ELR (cell line): ENCODE data around the gene GLCE.
"Not testable (repeated sequence)": the region's sequence is repeated elsewhere in the genome, so short reads cannot be mapped to it uniquely, and the experiment has no call there.

ENCODE experiments used
- DNase-seq: peaks from one replicate; pipeline ENCODE4 v3.0.0-alpha.2; 2015; ENCODE audit warnings: low read depth

The GLCE gene

DNA sequence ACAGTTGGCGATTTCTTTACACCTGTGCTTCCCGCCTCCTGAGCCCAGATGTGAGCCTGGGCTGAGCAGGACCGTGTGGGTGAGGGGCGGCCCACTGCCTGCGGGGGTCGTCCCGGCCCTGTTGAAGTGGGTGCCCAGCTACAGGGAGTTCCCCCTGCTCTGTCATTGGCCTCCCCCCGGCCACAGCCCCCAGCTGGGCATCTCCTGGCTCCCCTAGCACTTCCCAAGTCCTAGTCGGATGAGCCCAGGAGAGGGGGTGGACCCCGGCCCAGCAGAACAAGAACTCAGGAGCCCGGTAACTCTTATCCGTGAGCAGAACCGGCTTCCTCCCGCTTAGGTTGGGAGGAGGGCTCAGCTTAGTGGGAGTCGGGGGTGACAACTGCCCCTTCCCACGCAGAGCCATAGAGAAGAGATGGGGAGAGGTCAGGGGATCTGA lies 139.0 kb downstream of the GLCE start:
- DNase-seq, result no peak

GRCh38 chr15:69299943-69300588 lies 139.6 kb downstream of the GLCE start:
- no peak for DNase-seq

- DNase-seq, result not testable (repeated sequence)
Observed at GRCh38 chr15:69301101-69301500, 140.7 kb downstream of the GLCE start.

DNA sequence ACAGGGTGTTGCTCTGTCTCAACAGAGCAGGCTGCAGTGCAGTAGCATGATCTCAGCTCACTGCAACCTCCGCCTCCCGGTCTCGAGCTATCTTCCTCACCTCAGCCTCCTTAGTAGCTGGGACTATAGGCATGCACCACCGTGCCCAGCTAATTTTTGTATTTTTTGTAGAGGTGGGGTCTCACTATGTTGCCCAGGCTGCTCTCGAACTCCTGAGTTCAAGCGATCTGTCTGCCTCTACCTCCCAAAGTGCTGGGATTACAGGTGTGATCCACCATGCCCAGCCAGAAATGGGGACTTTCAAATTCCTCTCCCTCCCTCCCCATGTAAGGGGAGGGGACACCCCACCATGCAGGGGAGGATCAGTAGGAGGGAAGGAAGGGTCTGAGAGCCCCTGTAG lies 141.7 kb downstream of the GLCE start:
- DNase-seq, result not testable (repeated sequence)

DNA sequence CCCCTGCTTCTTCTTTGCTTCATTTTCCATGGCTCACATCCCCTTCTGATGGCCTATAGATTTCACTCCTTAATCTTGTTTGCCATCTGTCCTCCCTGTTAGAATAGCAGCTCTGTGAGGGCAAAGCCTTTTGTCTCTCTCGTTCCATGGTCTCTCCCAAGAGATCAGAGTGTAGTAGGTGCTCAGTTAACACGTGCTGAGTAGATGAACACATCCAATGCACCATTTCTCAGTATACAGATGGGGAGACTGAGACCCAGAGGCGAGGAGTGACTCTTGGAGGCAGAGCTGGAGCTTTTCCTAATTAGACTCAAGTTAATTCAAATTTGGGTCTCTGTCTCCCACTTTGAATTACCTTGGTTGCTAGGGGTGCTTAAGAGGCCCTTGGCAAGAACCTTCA lies 142.5 kb downstream of the GLCE start:
- no peak for DNase-seq

GRCh38 chr15:69303337-69304181 lies 143.1 kb downstream of the GLCE start:
- DNase-seq, result peak; percentile 23

GRCh38 chr15:69304182-69304545 lies 143.7 kb downstream of the GLCE start:
- DNase-seq, result peak; percentile 85

DNA sequence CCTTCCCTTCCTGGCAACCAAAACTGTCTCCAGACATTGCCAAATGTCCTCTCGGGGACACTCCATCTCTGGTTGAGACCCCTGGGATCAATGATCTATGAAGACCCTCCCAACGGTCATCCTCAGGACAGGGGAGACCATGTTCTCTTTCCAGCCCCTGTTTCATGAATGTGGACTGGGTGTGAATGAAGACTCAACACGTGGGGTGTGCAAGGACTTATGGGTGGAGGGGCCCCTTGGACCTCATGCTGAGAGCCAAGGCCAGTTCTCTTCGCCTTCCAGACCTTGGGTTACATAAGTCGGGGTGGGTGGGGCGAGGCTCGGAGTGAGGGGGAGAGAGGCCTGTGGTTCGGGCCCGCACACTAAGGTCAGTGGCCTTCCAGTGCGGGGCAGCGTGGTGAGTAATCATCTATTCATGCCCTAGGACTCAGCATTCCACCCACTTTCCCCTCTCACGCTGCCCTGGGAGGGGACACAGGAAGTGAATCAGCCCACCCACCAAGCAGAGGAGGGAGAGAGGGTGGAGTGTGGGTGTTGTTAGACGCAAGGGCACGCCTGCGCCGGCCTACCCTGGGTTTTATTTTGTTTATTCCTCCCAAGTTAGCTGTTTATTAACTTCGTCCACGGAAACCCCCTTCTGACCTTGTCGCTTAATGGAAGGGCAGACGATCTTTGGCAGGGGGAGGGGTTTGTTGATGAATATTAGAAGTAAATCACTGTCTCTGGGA lies 144.9 kb downstream of the GLCE start:
- peak; percentile 94 for DNase-seq

DNA sequence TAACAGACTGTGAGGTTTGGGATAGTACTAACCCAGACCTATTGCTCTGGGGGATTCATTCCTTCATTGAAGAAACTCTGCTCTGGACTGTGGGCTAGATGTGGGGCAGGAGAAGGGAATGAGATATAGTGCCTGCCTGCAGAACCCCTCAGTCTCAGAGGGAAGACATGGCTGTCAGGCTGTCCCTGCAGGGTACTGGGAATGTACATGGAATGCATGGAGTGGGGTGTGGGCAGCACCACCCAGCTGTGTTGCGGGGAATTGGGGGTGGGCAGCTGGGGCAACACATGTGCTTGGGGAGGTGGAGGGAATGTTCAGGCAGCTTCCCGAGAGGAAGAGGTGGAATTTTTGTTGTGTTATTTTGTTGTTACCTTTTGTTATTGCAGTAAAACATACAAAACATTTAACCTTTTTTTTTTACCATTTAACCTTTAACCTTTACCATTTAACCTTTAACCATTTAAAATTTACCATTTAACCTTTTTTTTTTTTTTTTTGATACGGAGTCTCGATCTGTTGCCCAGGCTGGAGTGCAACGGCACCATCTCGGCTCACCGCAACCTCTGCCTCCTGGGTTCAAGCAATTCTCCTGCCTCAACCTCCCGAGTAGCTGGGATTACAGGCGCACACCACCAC lies 145.6 kb downstream of the GLCE start:
- peak; percentile 15 for DNase-seq

GRCh38 chr15:69307939-69308338 lies 147.5 kb downstream of the GLCE start:
- no peak for DNase-seq

DNA sequence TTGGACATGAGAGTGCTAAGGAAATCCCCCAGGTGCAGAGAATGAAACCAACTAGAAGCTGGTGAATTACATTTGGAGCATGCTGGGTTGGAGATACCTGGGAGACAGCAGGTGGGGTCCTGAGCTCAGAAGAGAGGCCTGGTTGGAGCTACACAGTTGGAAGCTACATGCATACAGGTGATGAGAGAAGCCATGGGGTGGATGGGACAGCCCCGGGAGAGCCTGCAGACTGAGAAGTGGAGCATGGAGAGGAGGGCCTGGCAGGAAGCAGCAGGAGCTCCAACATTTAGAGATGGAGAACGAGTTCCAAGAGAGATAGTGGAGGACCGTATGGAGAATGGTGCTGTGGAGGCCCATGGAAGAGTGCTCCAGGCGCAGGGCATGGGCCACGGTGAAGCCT lies 148.5 kb downstream of the GLCE start:
- no peak for DNase-seq

- peak; percentile 55 for DNase-seq
Observed at GRCh38 chr15:69311319-69311721, 150.9 kb downstream of the GLCE start.

DNA sequence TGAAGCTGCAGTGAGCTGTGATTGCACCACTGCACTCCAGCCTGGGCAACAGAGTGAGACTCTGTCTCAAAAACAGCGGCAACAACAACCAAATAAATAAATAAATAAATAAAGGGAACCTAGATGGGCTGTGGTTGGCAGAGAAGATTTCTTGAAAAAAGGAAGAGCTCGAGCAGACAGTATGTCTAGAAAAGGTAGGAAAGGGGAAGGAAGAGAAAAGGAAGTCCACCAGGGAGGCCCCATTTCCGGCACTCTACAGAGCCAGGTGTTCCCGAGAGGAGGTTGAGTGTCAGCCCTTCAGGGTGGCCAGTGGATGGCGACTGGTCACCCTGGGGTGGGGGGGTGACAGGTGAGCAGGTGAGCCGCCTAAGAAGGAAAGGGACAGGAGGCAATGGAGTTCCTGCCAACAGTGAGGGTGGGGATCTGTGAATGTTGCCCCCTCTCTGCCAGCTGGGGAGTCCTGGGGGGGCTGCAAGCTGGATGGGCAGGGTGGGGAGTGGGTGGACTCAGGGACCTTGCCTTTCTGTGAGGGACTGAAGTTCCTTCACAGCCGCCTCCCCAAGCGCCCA lies 153.1 kb downstream of the GLCE start:
- no peak for DNase-seq

- DNase-seq, result no peak
Observed at GRCh38 chr15:69314131-69314530, 153.7 kb downstream of the GLCE start.

DNA sequence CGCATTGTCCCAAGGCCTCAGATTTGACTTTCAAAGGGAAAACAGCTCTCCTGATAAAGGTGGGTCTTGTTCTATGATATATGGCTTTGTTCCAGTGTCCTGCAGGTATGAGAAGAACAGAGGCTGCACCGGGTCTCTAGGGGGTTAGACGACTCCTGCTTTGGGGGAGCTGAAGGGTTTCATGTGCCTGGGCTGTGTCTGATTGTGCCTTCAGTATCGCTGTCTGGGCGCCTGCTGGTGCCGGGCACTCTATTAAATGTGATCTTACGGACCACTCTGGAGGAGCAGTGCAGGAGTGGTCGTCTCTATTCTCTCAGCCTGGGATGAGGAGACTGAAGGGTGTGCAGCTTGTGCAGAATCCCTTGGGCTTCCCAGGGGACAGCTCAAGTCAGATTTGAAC lies 154.3 kb downstream of the GLCE start:
- no peak for DNase-seq

DNA sequence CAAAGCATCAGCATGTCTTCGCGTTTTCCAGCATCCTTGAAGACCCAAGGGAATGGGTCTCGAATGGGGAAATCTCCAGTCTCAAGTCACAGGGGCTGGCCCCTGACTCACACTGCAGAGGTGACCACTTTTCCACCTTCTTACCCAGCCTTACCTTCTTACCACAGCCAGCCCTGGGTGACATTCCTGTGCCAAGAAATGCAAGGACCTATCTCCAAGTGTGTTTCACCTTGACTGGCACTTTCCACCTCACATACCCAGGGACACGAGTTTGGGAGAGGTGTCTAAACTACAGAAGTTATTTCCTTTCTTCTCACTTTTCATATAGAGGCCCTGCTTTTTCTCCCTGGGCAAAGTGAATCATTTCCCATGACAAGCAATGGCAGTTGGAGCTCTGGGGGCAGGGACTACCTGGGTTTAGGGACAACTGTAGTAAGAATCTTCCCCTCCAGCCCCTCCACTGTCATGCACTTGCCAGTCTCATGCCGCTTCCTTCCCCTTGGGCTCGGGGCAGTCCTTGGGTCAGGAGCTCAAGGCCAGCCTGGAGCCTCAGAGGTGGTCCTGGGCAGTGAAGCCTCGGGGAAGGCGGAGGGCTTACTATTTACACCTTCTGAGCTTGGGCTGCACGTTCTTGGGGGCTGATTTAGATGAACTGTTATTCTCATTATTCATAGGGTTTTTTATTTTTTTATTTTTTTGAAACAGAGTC lies 155.1 kb downstream of the GLCE start:
- no peak for DNase-seq

DNA sequence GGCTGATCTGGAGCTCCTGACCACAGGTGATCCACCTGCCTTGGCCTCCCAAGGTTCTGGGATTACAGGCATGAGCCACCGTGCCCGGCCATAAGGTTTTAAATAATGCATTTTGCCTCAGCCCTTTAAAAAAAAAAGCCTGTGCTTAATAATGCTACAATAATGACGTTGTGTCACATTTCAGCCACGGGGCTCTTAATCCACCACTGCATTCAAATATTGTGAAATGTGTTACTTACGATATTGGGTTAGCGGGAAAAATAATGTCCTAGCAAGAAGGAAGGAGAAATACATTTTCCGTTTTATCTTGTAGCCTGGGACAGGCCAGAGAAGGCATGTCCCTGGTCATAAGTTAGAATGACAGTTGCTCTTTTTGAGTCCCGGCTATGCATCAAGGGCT lies 155.9 kb downstream of the GLCE start:
- DNase-seq, result no peak

GRCh38 chr15:69317392-69317841 lies 157.0 kb downstream of the GLCE start:
- no peak for DNase-seq

- DNase-seq, result no peak
Observed at GRCh38 chr15:69318033-69318432, 157.6 kb downstream of the GLCE start.

GRCh38 chr15:69319384-69320375 lies 159.2 kb downstream of the GLCE start:
- no peak for DNase-seq
